ENCODE measurements around the gene NINJ2.
"Not testable (repeated sequence)": the region's sequence is repeated elsewhere in the genome, so short reads cannot be mapped to it uniquely, and the experiment has no call there.

NINJ2 gene

GRCh38 chr12:586318-587071 lies 76.8 kb downstream of the NINJ2 start:
- DNase-seq (ENCODE audit: low read depth in 2 of 2) = no peak

DNA sequence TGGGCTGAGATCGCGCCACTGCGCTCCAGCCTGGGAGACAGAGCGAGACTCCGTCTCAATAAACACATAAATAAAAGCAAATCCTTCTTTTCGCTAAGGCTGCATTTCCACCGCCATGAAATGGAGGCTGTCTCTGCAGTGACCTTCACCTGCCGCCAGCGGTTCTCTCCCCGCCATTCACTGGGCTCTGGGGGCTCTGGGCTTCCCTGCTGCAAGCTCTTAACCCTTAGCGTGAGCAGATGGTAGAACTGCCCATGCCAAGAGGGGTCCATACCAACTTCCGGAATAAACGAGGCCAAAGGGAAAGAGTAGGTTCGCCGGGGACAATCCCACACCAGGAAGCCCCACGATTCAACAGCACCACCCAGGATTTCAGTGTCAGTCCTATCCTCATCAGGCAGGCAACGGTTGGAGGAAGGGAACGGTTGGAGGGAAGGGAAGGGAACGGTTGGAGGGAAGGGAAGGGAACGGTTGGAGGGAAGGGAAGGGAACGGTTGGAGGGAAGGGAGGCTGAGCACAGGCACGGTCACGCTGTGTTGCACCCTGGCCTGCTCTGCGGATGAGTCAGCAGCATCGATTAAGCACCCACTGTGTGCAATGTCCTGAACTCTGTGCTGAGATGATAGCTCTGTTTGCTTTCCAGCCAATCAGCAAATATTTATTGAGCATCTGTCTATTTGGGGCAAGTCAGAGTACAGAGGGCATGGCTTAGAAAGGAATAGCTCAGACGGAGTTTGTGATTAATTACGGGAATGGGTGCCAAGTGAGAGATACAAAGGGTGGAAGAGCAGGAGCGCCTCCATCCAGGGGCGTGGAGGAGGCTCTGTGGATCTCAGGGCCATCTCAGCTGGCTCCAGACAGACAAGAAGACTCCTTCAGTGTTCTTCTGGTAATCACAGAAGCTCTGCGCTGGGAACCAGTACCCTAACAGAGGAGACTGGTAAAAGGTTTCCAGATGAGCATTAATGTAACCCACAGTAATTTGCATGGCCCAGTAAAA lies 77.9 kb downstream of the NINJ2 start:
- no peak for DNase-seq (ENCODE audit: low read depth in 2 of 2)

GRCh38 chr12:583251-583869 lies 79.9 kb downstream of the NINJ2 start:
- no peak for DNase-seq (ENCODE audit: low read depth in 2 of 2)

DNA sequence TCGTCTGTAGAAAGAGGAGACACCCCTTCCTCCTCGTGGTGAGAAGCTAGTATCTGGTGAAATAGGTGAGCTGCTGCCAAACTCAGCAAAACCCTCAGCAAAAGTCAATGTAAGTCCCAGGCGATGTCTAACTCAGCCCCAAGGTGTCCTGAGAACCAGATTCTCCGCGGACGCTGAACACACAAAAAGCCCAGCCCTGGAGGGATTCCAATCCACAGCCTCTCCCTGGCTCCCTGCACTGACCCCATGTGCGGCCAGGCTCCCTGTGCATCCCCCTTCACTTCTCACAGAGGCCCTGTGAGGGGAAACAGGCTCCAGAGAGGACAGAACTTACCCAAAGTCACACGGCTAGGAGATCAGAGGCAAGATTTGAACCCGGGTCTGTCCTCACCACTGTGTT lies 81.5 kb downstream of the NINJ2 start:
- no peak for DNase-seq (ENCODE audit: low read depth in 2 of 2)

DNA sequence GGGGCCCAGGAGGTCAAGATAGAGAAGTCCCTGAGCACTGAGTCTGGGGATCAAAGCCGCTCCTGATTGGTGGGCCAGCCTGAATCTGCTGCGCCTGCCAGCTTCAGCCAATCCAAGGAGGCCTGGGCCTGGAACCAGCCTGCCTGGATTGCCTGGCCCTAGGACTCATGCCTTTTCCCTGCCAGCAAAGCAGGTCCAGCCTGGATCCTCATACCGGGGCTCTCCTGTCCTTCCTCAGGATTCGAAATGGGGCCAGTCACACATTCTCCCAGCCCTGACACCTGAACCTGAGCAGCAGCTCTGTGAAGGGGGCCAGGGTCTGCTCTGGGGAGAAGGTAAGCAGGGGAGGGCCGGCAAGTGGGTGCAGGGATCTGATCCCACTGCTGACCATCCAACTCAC lies 81.9 kb downstream of the NINJ2 start:
- DNase-seq (ENCODE audit: low read depth in 2 of 2) = no peak

GRCh38 chr12:580813-581212 lies 82.4 kb downstream of the NINJ2 start:
- no peak for DNase-seq (ENCODE audit: low read depth in 2 of 2)

GRCh38 chr12:579420-580110 lies 83.7 kb downstream of the NINJ2 start:
- DNase-seq (ENCODE audit: low read depth in 2 of 2) = no peak

DNA sequence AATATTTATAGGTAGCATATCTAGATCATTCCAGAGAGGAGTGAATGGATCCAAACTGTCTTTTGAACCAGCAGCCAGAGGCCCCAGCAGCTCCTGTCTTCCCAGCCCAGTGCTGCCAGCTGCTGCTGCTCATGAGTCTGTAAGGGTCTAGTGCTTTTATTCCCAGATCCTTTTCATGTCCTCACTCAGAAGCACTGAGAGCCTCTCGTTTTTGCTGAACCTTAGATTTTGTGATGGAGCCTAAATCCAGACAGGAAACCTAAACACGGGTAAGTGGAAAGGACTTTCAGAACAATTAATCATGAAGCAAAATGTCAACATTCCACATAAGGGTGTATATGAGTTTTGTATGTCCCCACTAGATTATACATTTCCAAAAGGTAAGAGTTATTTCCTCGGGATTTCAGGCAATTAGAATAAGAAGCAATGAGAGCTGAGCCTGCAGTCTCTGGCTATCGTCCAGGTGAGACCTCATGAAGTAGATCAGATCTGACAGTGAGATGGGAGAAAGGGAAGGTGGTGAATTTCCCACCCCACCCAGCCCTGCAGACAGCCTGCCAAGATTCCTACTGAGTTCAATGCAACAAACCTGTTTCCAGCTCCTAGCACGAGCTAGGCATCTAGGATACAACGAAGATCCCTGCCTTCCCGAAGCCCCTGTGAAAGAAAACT lies 84.4 kb downstream of the NINJ2 start:
- DNase-seq (ENCODE audit: low read depth in 2 of 2) = no peak

- DNase-seq (ENCODE audit: low read depth in 2 of 2) = not testable (repeated sequence)
These were observed 85.1 kb downstream of the NINJ2 start for GRCh38 chr12:577994-578747.

DNA sequence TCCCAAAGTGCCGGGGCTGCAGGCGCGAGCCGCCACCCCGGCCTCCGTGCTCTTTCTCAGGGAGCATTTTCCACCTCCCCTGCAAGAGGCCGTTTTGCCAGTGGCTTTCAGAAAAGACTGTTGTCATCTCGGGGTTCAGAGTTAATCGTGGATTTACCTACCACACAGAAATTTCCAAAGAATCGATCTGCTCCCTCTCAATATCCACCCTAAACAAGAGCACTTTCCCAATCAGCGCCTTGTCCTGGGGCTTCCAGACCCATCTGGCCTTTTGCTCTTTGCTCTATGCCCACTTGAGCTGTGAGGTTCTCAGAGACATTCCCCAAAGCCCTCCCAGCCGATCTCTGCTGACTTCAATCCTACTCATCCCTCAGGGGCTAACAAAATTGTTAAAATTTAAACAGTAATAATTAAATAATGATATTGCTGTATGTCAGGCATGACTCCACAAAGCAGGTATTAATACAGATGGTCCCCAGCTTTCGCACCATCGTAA lies 86.6 kb downstream of the NINJ2 start:
- no peak for DNase-seq (ENCODE audit: low read depth in 2 of 2)

GRCh38 chr12:575948-576614 lies 87.2 kb downstream of the NINJ2 start:
- peak; percentile 80 to 87 for DNase-seq (ENCODE audit: low read depth in 2 of 2)

DNA sequence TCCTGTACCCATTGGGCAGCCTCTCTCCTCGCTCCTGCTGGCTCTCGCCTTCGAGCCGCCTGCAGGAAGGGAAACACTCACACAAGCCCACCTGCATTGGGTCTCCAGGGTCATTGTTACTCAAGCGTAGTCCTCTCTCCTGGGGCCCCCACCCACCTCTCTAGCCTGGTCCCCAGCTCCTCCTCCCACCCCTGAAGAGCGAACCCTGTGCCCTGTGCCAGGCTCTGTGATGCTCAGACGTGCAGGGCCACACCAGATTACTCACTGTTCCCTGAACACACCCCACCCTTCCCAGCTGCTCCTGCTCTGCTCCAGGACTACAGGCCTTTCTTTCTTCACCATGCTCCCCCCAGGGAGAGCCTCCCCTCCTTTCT lies 88.1 kb downstream of the NINJ2 start:
- DNase-seq (ENCODE audit: low read depth in 2 of 2) = no peak

DNA sequence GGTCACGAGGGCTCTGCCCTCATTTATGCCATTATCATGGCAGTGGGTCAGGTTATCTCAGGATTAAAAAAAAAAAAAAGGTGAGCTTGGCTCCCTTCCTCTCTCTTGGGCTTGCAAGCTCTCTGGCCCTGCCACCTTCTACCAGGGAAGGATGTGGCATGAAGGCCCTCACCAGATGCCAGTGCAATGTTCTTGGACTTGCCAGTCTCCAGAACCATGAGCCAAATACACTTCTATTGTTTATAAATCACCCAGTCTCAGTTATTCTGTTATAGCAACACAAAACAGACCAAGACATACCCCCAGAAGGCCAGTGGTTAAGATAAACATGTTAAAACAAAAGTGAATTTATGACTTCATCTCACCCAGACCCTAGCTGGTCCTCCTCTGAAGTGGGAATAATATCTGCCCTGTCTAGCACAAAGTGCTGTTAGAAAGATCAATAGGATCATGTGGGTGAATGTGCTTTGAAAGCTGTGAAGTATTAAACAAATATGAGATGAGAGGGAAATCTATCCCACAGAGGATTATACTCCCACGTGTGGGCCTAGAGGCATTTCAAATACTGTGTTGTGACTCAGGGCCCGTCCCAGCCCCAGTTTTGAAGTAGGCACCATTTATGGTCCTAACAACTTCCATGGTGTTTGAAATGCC lies 88.6 kb downstream of the NINJ2 start:
- DNase-seq (ENCODE audit: low read depth in 2 of 2) = no peak

- DNase-seq (ENCODE audit: low read depth in 2 of 2) = no peak
These were observed 90.0 kb downstream of the NINJ2 start for GRCh38 chr12:573232-573631.

- DNase-seq (ENCODE audit: low read depth in 2 of 2) = no peak
These were observed 90.7 kb downstream of the NINJ2 start for GRCh38 chr12:572532-572899.

- DNase-seq (ENCODE audit: low read depth in 2 of 2) = no peak
These were observed 91.3 kb downstream of the NINJ2 start for GRCh38 chr12:571795-572531.

DNA sequence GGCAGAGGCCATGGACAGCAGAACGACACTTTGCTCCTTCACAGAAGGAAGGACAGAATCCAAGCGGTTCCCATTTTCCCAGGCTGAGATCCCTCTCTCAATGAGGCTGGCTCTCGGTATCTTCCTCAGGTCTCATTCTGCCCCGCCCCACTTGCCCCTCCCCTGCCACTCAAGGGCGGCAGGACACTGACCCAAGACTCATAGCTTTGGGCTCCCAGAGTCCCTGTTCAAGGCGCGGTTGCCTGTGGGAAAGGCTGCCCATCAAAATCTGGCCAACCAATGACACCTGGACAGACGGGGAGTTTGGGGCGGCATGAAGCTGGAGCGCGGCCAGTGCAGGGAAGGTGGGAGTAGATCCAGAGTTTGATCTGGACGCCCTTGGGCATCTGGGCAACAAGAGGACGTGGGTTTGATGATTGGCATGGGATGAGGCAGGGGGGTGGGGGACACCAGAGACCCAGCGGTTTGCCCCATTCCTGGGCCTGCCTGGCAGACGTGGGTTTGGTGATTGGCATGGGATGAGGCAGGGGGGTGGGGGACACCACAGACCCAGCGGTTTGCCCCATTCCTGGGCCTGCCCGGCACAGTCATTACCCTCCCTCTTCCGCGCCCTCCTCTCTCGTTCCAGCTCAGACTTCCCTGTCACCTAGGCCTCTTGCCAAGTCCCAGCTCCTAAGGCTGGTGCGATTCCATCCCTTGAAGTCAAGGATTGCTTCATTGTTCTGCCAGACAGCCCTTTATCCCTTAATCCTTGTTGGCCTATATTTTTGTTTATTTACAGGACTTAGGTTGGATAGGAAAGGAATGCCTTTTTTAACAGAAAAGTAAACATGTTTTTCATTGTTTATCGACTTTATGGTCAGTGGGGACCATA lies 92.1 kb downstream of the NINJ2 start:
- no peak for DNase-seq (ENCODE audit: low read depth in 2 of 2)

Measured in stimulated activated CD4-positive, alpha-beta T cell treated with anti-CD3 and anti-CD28 coated beads, Interleukin-4, amount 100 ng/mL, for 48 hours (primary cell).